Stimulated activated naive B cell treated with anti-CD40 and anti-IgM and Interleukin-4, amounts not matched to agents 10 μg/mL and 1 μg/mL and 100 μg/mL, for 72 hours (primary cell): Measurements from ENCODE around the gene CCL17.
A peak's percentile ranks its signal among the peaks of the same experiment; 100 is the strongest.

ENCODE experiments used
- ATAC-seq, 2 donors: fragments of 150-1000 bp; cut with Tn5 transposase; replicated peaks; 2 replicates each; pipeline ENCODE4 v1.10.0; 2021; ENCODE audit warnings: moderate library complexity in 1 of 2
- DNase-seq: peaks from one replicate; pipeline ENCODE4 v3.0.0; 2021
- H3K27ac Mint-ChIP-seq: one replicate; pipeline ENCODE4 v1.8.0; 2022; ENCODE audit warnings: mild to moderate bottlenecking, mixed read lengths
- H3K27me3 Mint-ChIP-seq, 2 donors: one replicate each; pipeline ENCODE4 v1.8.0; 2022; ENCODE audit warnings: mixed read lengths in 2 of 2
- H3K36me3 Mint-ChIP-seq, 2 donors: one replicate each; pipeline ENCODE4 v1.8.0; 2022; ENCODE audit warnings: mixed read lengths in 2 of 2, mild to moderate bottlenecking in 1 of 2
- H3K4me1 Mint-ChIP-seq, 2 donors: one replicate each; pipeline ENCODE4 v1.8.0; 2022; ENCODE audit warnings: mixed read lengths in 2 of 2, mild to moderate bottlenecking in 1 of 2
- H3K4me3 Mint-ChIP-seq, 2 donors: one replicate each; pipeline ENCODE4 v1.8.0; 2022; ENCODE audit warnings: mild to moderate bottlenecking in 2 of 2, mixed read lengths in 2 of 2, moderate library complexity in 1 of 2
- H3K9me3 Mint-ChIP-seq, 2 donors: one replicate each; pipeline ENCODE4 v1.8.0; 2022; ENCODE audit warnings: mixed read lengths in 2 of 2, mild to moderate bottlenecking in 1 of 2

Gene CCL17

GRCh38 chr16:57384248-57385070 lies 20.1 kb upstream of the CCL17 start:
- Mint-ChIP-seq H3K9me3 (peaks cover 0 to 3% of the 10 kb centered on the region in 2 donors), H3K27ac (peak overlapping the region; percentile 93), H3K27me3 (no peaks in the 10 kb centered on the region), H3K36me3 (peaks cover 0 to 6% of the 10 kb centered on the region in 2 donors), H3K4me1 (peaks cover 65 to 91% of the 10 kb centered on the region in 2 donors), H3K4me3 (peak overlapping the region; percentile 49 to 62)
- ATAC-seq (peak; percentile 43 to 44), DNase-seq (no peak)

- Mint-ChIP-seq H3K36me3 (peaks cover 0 to 6% of the 10 kb centered on the region in 2 donors), H3K4me1 (peaks cover 64 to 88% of the 10 kb centered on the region in 2 donors), H3K9me3 (peaks cover 0 to 3% of the 10 kb centered on the region in 2 donors), H3K4me3 (peak overlapping the region; percentile 14 to 25), H3K27me3 (no peaks in the 10 kb centered on the region), H3K27ac (peak overlapping the region; percentile 73)
- ATAC-seq = no peak
- no peak for DNase-seq
Observed at GRCh38 chr16:57385083-57385482, 19.5 kb upstream of the CCL17 start.

DNA sequence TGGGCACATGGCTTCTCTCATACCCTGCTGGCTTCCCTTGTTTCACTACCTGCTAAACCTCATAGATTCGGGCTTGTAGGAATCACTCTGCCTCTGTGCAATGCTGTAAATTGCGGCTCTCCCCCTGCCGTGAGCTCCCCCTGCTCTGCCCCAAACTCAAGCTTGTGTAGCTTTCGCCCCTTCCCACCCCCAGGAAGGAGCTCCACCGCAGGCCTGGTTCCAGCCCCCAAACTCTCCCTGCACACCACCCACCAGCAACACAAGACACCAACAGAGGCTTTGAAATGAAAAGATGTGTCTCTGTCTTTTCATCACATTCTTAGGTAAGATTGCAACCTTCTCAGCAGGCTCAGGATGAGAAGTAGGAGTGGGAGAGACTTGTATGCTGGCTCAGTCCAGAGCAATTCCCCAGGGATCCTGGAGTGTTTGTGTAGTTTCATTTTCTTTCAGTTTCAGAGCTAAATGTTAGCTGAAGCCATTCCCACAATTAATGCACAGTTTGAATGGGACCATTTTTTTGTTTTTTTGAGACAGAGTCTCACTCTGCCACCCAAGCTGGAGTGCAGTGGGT lies 18.1 kb upstream of the CCL17 start:
- Mint-ChIP-seq H3K27me3 (no peaks in the 10 kb centered on the region), H3K4me3 (no peak overlapping the region), H3K27ac (peak overlapping the region; percentile 95), H3K4me1 (peaks cover 60 to 81% of the 10 kb centered on the region in 2 donors), H3K36me3 (peaks cover 0 to 6% of the 10 kb centered on the region in 2 donors), H3K9me3 (peaks cover 0 to 3% of the 10 kb centered on the region in 2 donors)
- ATAC-seq (no peak), DNase-seq (no peak)

- Mint-ChIP-seq H3K36me3 (peaks cover 0 to 4% of the 10 kb centered on the region in 2 donors), H3K27me3 (peaks cover 0 to under 1% of the 10 kb centered on the region in 2 donors), H3K4me3 (peak overlapping the region; percentile 63 to 71), H3K9me3 (peaks cover 0 to 3% of the 10 kb centered on the region in 2 donors), H3K27ac (peak overlapping the region; percentile 95), H3K4me1 (peaks cover 54 to 70% of the 10 kb centered on the region in 2 donors)
- DNase-seq = peak; percentile 54
- ATAC-seq = peak; percentile 81 to 84
Observed at GRCh38 chr16:57387598-57388354, 16.8 kb upstream of the CCL17 start.

- ATAC-seq = peak; percentile 80 to 83
- H3K27me3 Mint-ChIP-seq = peaks cover 0 to 8% of the 10 kb centered on the region in 2 donors
- peak overlapping the region; percentile 95 for H3K27ac Mint-ChIP-seq
- H3K9me3 Mint-ChIP-seq = peaks cover 0 to 3% of the 10 kb centered on the region in 2 donors
- H3K4me3 Mint-ChIP-seq = peak overlapping the region; percentile 63 to 71
- DNase-seq = peak; percentile 74
- peaks cover 48 to 62% of the 10 kb centered on the region in 2 donors for H3K4me1 Mint-ChIP-seq
- H3K36me3 Mint-ChIP-seq = no peaks in the 10 kb centered on the region
Observed at GRCh38 chr16:57388359-57389086, 16.0 kb upstream of the CCL17 start.

DNA sequence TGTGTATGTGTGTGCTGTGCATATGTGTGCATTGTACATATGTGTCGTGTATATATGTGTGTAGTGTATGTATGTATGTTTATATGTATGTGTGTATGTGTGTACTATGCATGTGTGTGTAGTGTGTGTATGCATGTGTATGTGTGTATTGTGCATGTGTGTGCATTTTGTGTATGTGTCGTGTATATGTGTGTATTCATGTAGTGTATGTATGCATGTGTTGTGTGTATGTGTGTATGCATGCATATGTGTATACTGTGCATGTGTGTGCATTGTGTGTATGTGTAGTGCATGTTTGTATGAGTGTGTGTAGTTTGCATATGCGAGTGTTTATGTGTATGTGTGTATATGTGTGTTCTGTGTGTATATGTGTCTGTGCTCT lies 15.5 kb upstream of the CCL17 start:
- Mint-ChIP-seq H3K4me3 (peak overlapping the region in 1 of 2 donors; percentile 71), H3K9me3 (peaks cover 0 to 3% of the 10 kb centered on the region in 2 donors), H3K27me3 (peaks cover 0 to 12% of the 10 kb centered on the region in 2 donors), H3K27ac (peak overlapping the region; percentile 95), H3K4me1 (peaks cover 44 to 57% of the 10 kb centered on the region in 2 donors), H3K36me3 (no peaks in the 10 kb centered on the region)
- DNase-seq = no peak
- no peak for ATAC-seq

DNA sequence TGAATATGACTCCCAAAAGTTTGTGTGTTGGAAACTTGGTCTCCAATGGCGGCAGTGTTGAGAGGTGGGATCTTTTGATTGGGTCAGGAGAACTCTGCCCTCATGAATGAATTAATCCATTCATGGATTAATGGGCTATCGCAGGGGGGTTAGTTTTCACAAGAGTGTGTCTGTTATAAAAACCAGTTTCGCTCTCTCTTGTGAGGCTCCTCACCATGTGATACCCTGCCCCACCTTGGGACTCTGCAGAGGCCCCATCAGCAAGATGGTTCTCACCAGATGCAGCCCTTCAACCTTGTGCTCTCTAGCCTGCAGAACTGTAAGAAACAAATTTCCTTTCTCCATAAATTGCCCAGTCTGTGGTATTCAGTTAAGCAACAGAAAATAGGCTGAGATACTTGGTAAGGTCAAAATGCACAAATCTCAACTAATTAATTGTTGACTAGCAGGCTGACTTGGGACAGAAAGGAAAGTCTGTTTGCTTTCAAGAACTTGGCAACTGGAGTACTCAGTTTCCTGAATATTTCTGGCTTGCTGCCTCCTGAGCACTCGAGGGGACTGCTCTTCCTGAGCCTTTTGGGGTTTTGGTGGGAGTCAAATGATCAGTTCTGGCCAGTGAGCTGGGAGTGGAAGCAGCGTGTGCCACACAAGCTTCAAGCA lies 13.8 kb upstream of the CCL17 start:
- H3K27ac Mint-ChIP-seq = no peak overlapping the region
- peaks cover 0 to 12% of the 10 kb centered on the region in 2 donors for H3K27me3 Mint-ChIP-seq
- H3K9me3 Mint-ChIP-seq = peaks cover 0 to 3% of the 10 kb centered on the region in 2 donors
- peaks cover 34 to 43% of the 10 kb centered on the region in 2 donors for H3K4me1 Mint-ChIP-seq
- ATAC-seq (no peak), DNase-seq (no peak)
- no peaks in the 10 kb centered on the region for H3K36me3 Mint-ChIP-seq
- H3K4me3 Mint-ChIP-seq = no peak overlapping the region

GRCh38 chr16:57391300-57391699 lies 13.3 kb upstream of the CCL17 start:
- Mint-ChIP-seq H3K4me1 (peaks cover 30 to 40% of the 10 kb centered on the region in 2 donors), H3K4me3 (no peak overlapping the region), H3K27me3 (peaks cover 0 to 18% of the 10 kb centered on the region in 2 donors), H3K36me3 (no peaks in the 10 kb centered on the region), H3K27ac (no peak overlapping the region), H3K9me3 (peaks cover 0 to 3% of the 10 kb centered on the region in 2 donors)
- DNase-seq (no peak), ATAC-seq (no peak)

DNA sequence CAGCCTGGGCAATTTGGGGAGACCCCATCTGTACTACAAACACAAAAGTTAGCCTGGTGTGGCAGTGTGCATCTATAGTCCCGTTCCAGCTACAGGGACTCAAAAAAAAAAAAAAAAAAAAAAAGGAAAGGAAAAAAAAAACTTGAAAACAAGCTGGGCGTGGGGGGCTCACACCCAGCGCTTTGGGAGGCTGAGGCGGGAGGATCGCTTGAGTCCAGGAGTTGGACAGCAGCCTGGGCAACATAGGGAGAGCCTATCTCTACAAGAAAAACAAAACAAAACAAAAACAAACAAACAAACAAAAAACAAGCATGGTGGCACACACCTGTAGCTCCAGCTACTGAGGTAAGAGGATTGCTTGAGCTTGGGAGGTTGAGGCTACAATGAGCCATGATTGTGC lies 12.9 kb upstream of the CCL17 start:
- no peaks in the 10 kb centered on the region for H3K36me3 Mint-ChIP-seq
- H3K9me3 Mint-ChIP-seq = peaks cover 0 to 3% of the 10 kb centered on the region in 2 donors
- ATAC-seq (no peak), DNase-seq (no peak)
- peaks cover 29 to 36% of the 10 kb centered on the region in 2 donors for H3K4me1 Mint-ChIP-seq
- H3K27ac Mint-ChIP-seq = no peak overlapping the region
- H3K4me3 Mint-ChIP-seq = no peak overlapping the region
- H3K27me3 Mint-ChIP-seq = peaks cover 0 to 22% of the 10 kb centered on the region in 2 donors

DNA sequence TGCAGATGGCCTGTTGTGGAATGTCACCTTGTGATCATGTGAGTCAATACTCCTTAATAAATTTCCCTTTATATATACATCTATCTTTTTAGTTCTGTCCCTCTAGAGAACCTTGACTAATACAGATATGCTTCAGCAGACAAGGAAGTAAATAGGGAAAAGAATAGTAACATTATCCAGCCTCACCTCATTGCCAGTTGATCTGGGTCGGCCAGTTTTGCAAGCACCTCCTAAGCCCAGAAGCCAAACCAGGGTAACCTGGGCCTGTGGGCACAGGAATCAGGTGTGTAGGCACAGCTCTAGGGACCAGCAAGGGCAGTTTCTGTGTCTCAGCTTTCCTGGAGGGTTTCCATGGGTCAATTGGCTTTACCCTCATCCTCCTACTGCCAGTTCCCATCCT lies 11.9 kb upstream of the CCL17 start:
- ATAC-seq = no peak
- H3K27me3 Mint-ChIP-seq = peaks cover 0 to 23% of the 10 kb centered on the region in 2 donors
- peaks cover 25 to 26% of the 10 kb centered on the region in 2 donors for H3K4me1 Mint-ChIP-seq
- H3K27ac Mint-ChIP-seq = no peak overlapping the region
- no peak overlapping the region for H3K4me3 Mint-ChIP-seq
- H3K36me3 Mint-ChIP-seq = no peaks in the 10 kb centered on the region
- peaks cover 0 to 3% of the 10 kb centered on the region in 2 donors for H3K9me3 Mint-ChIP-seq
- no peak for DNase-seq

DNA sequence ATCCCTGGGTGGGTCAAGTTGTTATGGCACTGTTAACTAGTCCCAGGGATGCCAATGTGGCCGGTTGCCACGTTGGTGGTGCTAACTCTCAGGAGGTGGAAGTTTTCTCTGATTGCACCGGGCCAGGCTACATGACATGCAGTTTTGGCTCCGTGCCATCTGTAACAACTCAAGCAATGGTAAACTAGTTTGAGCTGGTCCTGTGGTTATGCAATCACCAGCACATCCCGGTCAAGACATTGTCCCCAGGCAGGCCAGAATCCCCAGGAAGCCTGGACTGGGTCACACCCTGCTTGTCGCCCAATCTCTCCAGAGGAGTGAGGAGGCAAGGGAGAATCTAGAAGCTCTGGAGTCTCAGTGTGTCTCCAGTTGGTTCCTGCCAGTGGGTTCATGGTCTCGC lies 10.1 kb upstream of the CCL17 start:
- peaks cover 14 to 18% of the 10 kb centered on the region in 2 donors for H3K4me1 Mint-ChIP-seq
- H3K9me3 Mint-ChIP-seq = no peaks in the 10 kb centered on the region
- DNase-seq (no peak), ATAC-seq (no peak)
- peaks cover 0 to 23% of the 10 kb centered on the region in 2 donors for H3K27me3 Mint-ChIP-seq
- no peak overlapping the region for H3K27ac Mint-ChIP-seq
- H3K4me3 Mint-ChIP-seq = no peak overlapping the region
- H3K36me3 Mint-ChIP-seq = no peaks in the 10 kb centered on the region

GRCh38 chr16:57395026-57395425 lies 9.5 kb upstream of the CCL17 start:
- Mint-ChIP-seq H3K4me1 (peaks cover 16 to 22% of the 10 kb centered on the region in 2 donors), H3K4me3 (no peak overlapping the region), H3K27me3 (peaks cover 0 to 23% of the 10 kb centered on the region in 2 donors), H3K27ac (no peak overlapping the region), H3K9me3 (no peaks in the 10 kb centered on the region), H3K36me3 (peaks cover 0 to 3% of the 10 kb centered on the region in 2 donors)
- DNase-seq = no peak
- ATAC-seq = no peak

DNA sequence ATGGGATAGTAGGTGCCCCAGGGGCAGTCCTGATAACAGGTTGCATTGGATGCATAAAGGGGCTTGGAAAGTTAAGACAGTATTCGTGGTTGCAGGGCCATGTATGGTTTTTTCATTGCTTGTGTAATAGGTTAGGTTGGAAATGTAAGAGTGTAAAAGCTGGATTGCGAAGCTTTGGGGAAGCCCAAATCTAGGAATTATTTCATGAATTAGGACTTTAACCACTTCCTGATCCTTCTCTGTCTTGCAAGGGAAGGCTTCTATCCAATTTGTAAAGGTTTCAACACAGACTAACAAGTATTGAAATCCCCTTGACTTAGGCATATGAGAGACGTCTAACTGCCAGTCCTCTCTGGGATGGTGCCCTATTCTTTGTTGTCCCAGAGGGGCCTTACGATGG lies 7.8 kb upstream of the CCL17 start:
- Mint-ChIP-seq H3K4me1 (peaks cover 25 to 30% of the 10 kb centered on the region in 2 donors), H3K36me3 (peaks cover 0 to 3% of the 10 kb centered on the region in 2 donors), H3K9me3 (no peaks in the 10 kb centered on the region), H3K27me3 (peaks cover 0 to 23% of the 10 kb centered on the region in 2 donors), H3K4me3 (no peak overlapping the region), H3K27ac (no peak overlapping the region)
- ATAC-seq (no peak), DNase-seq (no peak)
